MM.1S (cell line): ENCODE data around the gene FSTL1.

ENCODE experiments used
- EZH2 ChIP-seq: fragments of 300-600 bp; sonication (generic); optimal IDR thresholded peaks from 2 replicates; pipeline ENCODE3; 2017; ENCODE audit warnings: low read depth, mild to moderate bottlenecking, antibody characterized with exemption, low read length, mixed read lengths
- TF ChIP-seq, protein P1 (sequence below): fragments of 300-600 bp; sonication (generic); IDR thresholded peaks from 2 replicates; pipeline ENCODE4 v1.5.1; 2016; ENCODE audit warnings: antibody characterized with exemption, low read length, mixed read lengths

DNA sequence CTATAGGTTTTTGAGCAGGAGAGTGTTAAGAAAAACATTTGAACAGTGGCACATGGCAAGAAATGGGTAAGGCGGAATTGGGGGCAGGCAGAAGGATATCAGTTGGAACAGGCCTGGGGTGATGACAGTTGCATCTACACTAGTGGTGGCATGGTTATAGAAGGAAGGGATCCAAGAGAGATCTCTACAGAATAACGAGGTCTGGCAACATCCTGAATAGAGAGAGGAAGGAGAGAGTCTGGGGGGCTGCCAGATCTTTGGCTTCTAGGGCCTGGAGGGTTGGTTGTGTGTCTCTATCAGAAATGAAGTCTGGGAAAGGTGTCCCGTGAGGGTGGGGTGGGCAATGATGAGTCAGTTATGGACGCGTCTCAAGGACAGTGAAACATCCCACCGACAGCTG lies 26.3 kb downstream of the FSTL1 start:
- TF ChIP-seq, protein P1, sequence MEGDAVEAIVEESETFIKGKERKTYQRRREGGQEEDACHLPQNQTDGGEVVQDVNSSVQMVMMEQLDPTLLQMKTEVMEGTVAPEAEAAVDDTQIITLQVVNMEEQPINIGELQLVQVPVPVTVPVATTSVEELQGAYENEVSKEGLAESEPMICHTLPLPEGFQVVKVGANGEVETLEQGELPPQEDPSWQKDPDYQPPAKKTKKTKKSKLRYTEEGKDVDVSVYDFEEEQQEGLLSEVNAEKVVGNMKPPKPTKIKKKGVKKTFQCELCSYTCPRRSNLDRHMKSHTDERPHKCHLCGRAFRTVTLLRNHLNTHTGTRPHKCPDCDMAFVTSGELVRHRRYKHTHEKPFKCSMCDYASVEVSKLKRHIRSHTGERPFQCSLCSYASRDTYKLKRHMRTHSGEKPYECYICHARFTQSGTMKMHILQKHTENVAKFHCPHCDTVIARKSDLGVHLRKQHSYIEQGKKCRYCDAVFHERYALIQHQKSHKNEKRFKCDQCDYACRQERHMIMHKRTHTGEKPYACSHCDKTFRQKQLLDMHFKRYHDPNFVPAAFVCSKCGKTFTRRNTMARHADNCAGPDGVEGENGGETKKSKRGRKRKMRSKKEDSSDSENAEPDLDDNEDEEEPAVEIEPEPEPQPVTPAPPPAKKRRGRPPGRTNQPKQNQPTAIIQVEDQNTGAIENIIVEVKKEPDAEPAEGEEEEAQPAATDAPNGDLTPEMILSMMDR: no peak
- no peak for TF ChIP-seq EZH2
